ENCODE measurements around the gene CXCR1.
"Not testable (repeated sequence)": the region's sequence is repeated elsewhere in the genome, so short reads cannot be mapped to it uniquely, and the experiment has no call there.

Gene CXCR1

DNA sequence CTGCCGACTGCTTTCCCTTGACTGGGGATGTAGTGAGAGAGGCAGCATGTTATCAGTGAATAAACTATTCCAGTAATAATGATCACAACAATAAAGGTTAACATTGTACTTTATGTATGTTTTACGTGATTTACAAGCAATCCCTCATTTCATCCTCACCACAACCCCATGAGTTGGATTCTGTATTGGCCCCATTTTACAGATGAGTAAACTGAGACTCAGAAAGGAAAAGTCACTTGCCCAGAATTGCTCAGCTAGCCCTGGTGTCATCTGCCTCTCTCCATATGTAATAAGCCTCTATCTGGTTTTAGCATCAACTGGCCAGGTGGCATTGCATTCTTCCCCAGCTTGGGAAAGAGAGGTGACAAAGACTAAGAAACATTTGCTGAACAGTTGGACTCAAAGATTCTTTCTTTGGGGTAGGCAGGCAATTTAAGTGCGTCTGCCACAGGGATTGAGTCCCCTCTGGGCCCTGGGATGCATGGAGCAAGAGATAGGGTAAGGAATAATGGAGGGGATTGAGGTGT lies 38.8 kb downstream of the CXCR1 start:
- no peak overlapping the region for H3K27ac ChIP-seq

DNA sequence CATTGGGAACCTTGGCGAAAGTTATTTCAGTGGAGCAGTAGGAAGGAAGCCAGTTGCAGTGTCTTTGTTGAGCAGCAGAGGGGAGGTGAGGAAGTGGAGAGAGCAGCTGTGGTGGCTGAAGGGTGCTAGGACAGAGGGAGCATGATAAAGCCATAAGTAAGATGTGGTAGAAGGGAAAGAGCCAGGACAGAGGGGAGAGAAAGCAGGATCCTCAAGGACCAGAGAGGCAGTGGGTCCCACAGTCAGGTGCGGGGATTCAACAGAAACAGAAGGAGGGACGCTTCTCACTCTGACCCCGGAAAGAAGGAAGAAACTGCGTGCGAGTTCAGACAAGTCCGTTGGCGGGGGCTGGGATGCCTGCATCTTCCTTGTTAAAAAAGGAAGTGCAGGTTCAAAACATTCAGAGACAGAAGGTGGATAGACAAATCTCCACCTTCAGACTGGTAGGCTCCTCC lies 41.1 kb downstream of the CXCR1 start, which contains the start of gene CXCR2:
Gene CXCR2, plus strand, starts transcription at position 403 of the 455 bp plus-strand sequence. CDS start 8,774 bp downstream, outside the sequence.
- H3K27ac ChIP-seq: no peak within 1 kb of the TSS
- 0 out of 2 replicates have a peak, but pooled peaks have one; percentile 4 for TF ChIP-seq CTCF (conservative IDR thresholded peaks at IDR 0.05)
- no peak for TF ChIP-seq ZFX (IDR thresholded peaks at IDR 0.05)

More for the DNA sequence above, 38.8 kb downstream of the CXCR1 start:
- TF ChIP-seq ZFX (IDR thresholded peaks at IDR 0.05) (no peak), CTCF (conservative IDR thresholded peaks at IDR 0.05) (no peak)

DNA sequence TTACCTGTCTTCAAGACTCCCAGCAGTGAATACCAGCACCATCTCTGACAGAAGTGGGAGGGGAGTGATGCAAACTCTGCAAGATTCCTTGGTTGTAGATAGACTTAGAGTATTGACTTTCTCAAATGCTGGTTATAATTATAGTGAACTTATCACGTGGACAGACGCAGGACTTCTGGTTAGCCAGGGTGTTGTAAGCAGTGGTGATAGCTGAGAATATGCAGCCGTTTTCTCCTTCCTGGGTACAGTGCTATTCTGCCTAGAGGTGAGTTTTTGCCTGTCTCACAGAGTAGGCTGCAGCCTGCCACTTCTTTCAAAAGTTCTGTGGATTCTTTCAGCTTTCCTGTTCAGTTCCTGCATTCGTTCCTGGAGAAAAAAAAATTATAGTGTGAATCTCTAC lies 41.7 kb downstream of the CXCR1 start:
- H3K27ac ChIP-seq: no peak overlapping the region
- TF ChIP-seq CTCF (conservative IDR thresholded peaks at IDR 0.05): no peak
- no peak for TF ChIP-seq ZFX (IDR thresholded peaks at IDR 0.05)

- TF ChIP-seq ZFX (IDR thresholded peaks at IDR 0.05) (no peak), CTCF (conservative IDR thresholded peaks at IDR 0.05) (no peak)
- no peak overlapping the region for H3K27ac ChIP-seq
These were observed 42.8 kb downstream of the CXCR1 start for GRCh38 chr2:218123986-218124385.

DNA sequence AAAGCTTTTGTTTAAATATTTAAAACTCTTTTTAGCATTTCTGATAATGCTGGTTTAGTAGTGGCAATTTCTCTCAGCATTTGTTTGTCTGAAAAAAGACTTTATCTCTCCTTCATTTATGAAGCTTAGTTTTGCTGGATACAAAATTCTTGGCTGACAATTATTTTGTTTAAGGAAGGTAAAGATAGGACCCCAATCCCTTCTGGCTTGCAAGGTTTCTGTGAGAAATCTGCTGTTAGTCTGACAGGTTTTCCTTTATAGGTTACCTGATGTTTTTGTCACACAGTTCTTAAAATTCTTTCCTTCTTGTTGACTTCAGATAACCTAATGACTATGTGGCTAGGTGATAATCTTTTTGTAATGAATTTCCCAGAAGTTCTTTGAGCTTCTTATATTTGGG lies 44.5 kb downstream of the CXCR1 start:
- not testable (repeated sequence) for H3K27ac ChIP-seq

- not testable (repeated sequence) for H3K27ac ChIP-seq
These were observed 45.0 kb downstream of the CXCR1 start for GRCh38 chr2:218121789-218122188.

All from C4-2B (cell line).